LoVo (cell line): ENCODE results near the gene JOSD1.

Experiments
- DNase-seq: peaks from one replicate; pipeline ENCODE4 v3.0.0-alpha.2; 2016; ENCODE audit warnings: low spot score

Gene JOSD1

GRCh38 chr22:38700789-38701628, at the start of gene JOSD1:
TSS of gene JOSD1 (minus strand) at chr22:38700943. CDS start at chr22:38699987, 956 bp downstream.
- peak; percentile 92 for DNase-seq

- DNase-seq, result no peak
These were observed 49.4 kb upstream of the JOSD1 start for GRCh38 chr22:38750104-38750503.

- DNase-seq, result no peak
These were observed 47.9 kb upstream of the JOSD1 start for GRCh38 chr22:38748487-38749136.

GRCh38 chr22:38745676-38746460, 45.1 kb upstream of the JOSD1 start:
- DNase-seq, result no peak

- DNase-seq, result no peak
These were observed 44.2 kb upstream of the JOSD1 start for GRCh38 chr22:38744981-38745380.

GRCh38 chr22:38742176-38742942, 41.6 kb upstream of the JOSD1 start:
- no peak for DNase-seq

- no peak for DNase-seq
These were observed 40.8 kb upstream of the JOSD1 start for GRCh38 chr22:38741576-38741975.

GRCh38 chr22:38741166-38741565, 40.4 kb upstream of the JOSD1 start:
- no peak for DNase-seq

- DNase-seq, result no peak
These were observed 40.0 kb upstream of the JOSD1 start for GRCh38 chr22:38740754-38741153.

- no peak for DNase-seq
These were observed 39.5 kb upstream of the JOSD1 start for GRCh38 chr22:38740116-38740723.

- no peak for DNase-seq
These were observed 38.7 kb upstream of the JOSD1 start for GRCh38 chr22:38739300-38740055.

GRCh38 chr22:38738475-38739070, 37.8 kb upstream of the JOSD1 start:
- no peak for DNase-seq

GRCh38 chr22:38737302-38738060, 36.7 kb upstream of the JOSD1 start:
- no peak for DNase-seq

GRCh38 chr22:38736257-38736570, 35.5 kb upstream of the JOSD1 start:
- no peak for DNase-seq

- no peak for DNase-seq
These were observed 34.9 kb upstream of the JOSD1 start for GRCh38 chr22:38735465-38736256.

GRCh38 chr22:38735126-38735464, 34.4 kb upstream of the JOSD1 start:
- DNase-seq, result no peak

GRCh38 chr22:38734421-38735100, 33.8 kb upstream of the JOSD1 start:
- no peak for DNase-seq

- DNase-seq, result no peak
These were observed 33.1 kb upstream of the JOSD1 start for GRCh38 chr22:38733724-38734381.
